Measurements from ENCODE around the gene PSMF1. TPM values are rescaled to one million over a fixed set of nuclear protein-coding genes. Genes with fewer than 3 reads are reported as not detected.

PSMF1 gene
- total and polyA plus RNA-seq, 8 donors, result 22.0 to 297 (median 43.2) TPM

DNA sequence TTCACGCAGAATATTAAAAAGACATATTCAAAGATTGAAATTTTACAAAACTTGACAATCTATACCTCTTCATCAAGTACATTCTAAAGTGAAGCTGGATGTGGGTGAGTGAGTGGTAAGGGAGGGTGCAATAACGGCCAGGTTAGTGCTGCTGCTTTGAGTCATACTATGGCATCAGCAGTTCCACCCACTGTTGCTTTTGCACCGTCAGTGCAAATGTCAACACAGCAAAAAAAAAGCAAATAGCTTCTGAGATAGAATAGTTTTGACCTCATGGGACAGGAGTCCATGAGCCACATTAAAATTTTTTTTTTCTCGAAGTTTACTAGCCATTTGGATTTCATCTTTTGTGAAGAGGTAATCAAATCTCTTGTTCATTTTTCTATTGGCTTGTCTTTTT is 31.8 kb downstream of the PSMF1 start:
- Histone ChIP-seq H3K27me3 (no peaks in the 10 kb centered on the region), H3K4me3 (no peak overlapping the region), H3K4me1 (peaks cover 0 to 26% (median 3%) of the 10 kb centered on the region in 4 donors), H3K27ac (no peak overlapping the region), H3K9me3 (no peaks in the 10 kb centered on the region), H3K36me3 (peaks cover 22 to 80% (median 68%) of the 10 kb centered on the region in 4 donors)
- TF ChIP-seq POLR2A (IDR thresholded peaks at IDR 0.05) (no peak), EP300 (IDR thresholded peaks at IDR 0.05) (no peak), CTCF (IDR thresholded peaks at IDR 0.05) (no peak), POLR2AphosphoS5 (IDR thresholded peaks at IDR 0.05) (peak in 1 of 3 donors; percentile 45)
- peak in 1 of 2 donors; percentile 55 for DNase-seq
- intact Hi-C loops (cut with DNase I; ENCODE audit: low total_unique reads), result no loop called here
- WGBS, 5 donors, result 44 to 55% (median 52%) methylated on average over 4 of the region's 4 CpGs

- no peaks in the 10 kb centered on the region for H3K27me3 ChIP-seq
- TF ChIP-seq CTCF (IDR thresholded peaks at IDR 0.05) (no peak), EP300 (IDR thresholded peaks at IDR 0.05) (no peak), POLR2AphosphoS5 (IDR thresholded peaks at IDR 0.05) (no peak), POLR2A (IDR thresholded peaks at IDR 0.05) (no peak)
- no peak overlapping the region for H3K4me3 ChIP-seq
- peaks cover 0 to 26% (median 3%) of the 10 kb centered on the region in 4 donors for H3K4me1 ChIP-seq
- WGBS, 5 donors, result 94 to 98% (median 95%) methylated on average over 1 of the region's 1 CpG
- H3K9me3 ChIP-seq, result no peaks in the 10 kb centered on the region
- H3K36me3 ChIP-seq, result peaks cover 20 to 80% (median 67%) of the 10 kb centered on the region in 4 donors
- intact Hi-C loops (cut with DNase I; ENCODE audit: low total_unique reads), result no loop called here
- H3K27ac ChIP-seq, result no peak overlapping the region
- no peak for DNase-seq
These were observed 32.6 kb downstream of the PSMF1 start for GRCh38 chr20:1150968-1151367.

DNA sequence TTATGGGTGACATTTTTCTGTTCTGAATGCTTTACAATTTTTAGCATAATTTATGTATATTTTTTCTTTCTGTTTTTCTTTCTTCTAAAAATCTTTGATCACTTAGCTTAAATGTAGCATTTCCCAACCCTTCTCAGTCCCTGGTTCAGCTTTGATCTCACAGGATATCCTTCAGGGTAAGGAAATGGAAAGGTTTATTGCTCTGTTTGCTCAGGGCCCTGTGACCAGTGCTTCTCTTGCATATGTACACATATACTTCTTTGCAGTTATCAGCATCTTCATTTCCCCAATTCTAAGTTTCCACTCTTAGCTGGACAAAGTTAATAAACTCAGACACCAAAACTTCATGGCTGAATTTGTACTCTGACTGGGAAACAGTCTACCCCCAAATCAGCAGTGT is 35.8 kb downstream of the PSMF1 start:
- H3K27ac ChIP-seq, result peak overlapping the region in 1 of 5 donors; percentile 38
- no peak for DNase-seq
- no peak overlapping the region for H3K4me3 ChIP-seq
- H3K4me1 ChIP-seq, result peaks cover 0 to 18% (median 3%) of the 10 kb centered on the region in 4 donors
- no peaks in the 10 kb centered on the region for H3K27me3 ChIP-seq
- H3K9me3 ChIP-seq, result no peaks in the 10 kb centered on the region
- peaks cover 11 to 83% (median 58%) of the 10 kb centered on the region in 4 donors for H3K36me3 ChIP-seq
- TF ChIP-seq CTCF (IDR thresholded peaks at IDR 0.05) (no peak), POLR2A (IDR thresholded peaks at IDR 0.05) (no peak), EP300 (IDR thresholded peaks at IDR 0.05) (no peak), POLR2AphosphoS5 (IDR thresholded peaks at IDR 0.05) (no peak)
- intact Hi-C loops (cut with DNase I; ENCODE audit: low total_unique reads), result no loop called here

DNA sequence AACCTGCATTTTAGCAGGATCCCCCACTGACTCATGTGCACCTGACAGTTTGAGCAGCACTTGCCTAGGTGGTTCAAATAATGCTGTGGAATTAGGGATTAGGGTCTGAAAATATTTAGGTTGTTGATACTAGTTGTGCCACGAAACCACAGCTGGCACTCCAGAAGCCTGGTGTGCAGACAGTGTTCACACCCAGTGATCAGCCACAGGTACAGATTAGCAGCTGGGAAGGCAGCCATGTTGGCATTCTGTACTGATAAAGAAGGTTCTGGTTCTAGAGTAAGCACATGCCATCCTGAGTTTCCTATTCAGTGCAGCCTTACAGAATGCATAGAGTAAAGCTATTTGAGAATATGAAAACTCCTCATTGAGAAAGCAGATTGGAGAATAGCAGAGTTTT is 36.3 kb downstream of the PSMF1 start:
- no peaks in the 10 kb centered on the region for H3K9me3 ChIP-seq
- 67 to 88% (median 69%) methylated on average over 1 of the region's 1 CpG for WGBS, 5 donors
- peak overlapping the region in 1 of 5 donors; percentile 38 for H3K27ac ChIP-seq
- intact Hi-C loops (cut with DNase I; ENCODE audit: low total_unique reads), result no loop called here
- DNase-seq, result no peak
- H3K4me1 ChIP-seq, result peaks cover 0 to 16% (median 3%) of the 10 kb centered on the region in 4 donors
- H3K36me3 ChIP-seq, result peaks cover 11 to 84% (median 61%) of the 10 kb centered on the region in 4 donors
- no peak for TF ChIP-seq EP300 (IDR thresholded peaks at IDR 0.05)
- no peak for TF ChIP-seq POLR2AphosphoS5 (IDR thresholded peaks at IDR 0.05)
- H3K27me3 ChIP-seq, result no peaks in the 10 kb centered on the region
- no peak overlapping the region for H3K4me3 ChIP-seq

GRCh38 chr20:1155342-1155741 is 36.9 kb downstream of the PSMF1 start:
- no peak overlapping the region for H3K27ac ChIP-seq
- H3K27me3 ChIP-seq, result no peaks in the 10 kb centered on the region
- TF ChIP-seq POLR2AphosphoS5 (IDR thresholded peaks at IDR 0.05) (no peak), EP300 (IDR thresholded peaks at IDR 0.05) (no peak), CTCF (IDR thresholded peaks at IDR 0.05) (no peak), POLR2A (IDR thresholded peaks at IDR 0.05) (no peak)
- no peak overlapping the region for H3K4me3 ChIP-seq
- 96 to 99% (median 99%) methylated on average over 3 of the region's 3 CpGs for WGBS, 5 donors
- intact Hi-C loops (cut with DNase I; ENCODE audit: low total_unique reads), result no loop called here
- H3K4me1 ChIP-seq, result peaks cover 0 to 10% (median under 1%) of the 10 kb centered on the region in 4 donors
- peaks cover 11 to 88% (median 67%) of the 10 kb centered on the region in 4 donors for H3K36me3 ChIP-seq
- no peaks in the 10 kb centered on the region for H3K9me3 ChIP-seq
- DNase-seq, result no peak

All from stomach (tissue), 9 donors.